CD4-positive, alpha-beta T cell treated with Interleukin-10 for 1 hour (primary cell): Measurements from ENCODE around the gene ANO7.

Experiments
- DNase-seq: peaks from one replicate; pipeline ENCODE4 v3.0.0-alpha.2; 2020

Gene ANO7

GRCh38 chr2:241228860-241229516, 40.5 kb downstream of the ANO7 start:
- DNase-seq: no peak

GRCh38 chr2:241229563-241230401, 41.3 kb downstream of the ANO7 start:
- DNase-seq: no peak

GRCh38 chr2:241230435-241230834, 42.0 kb downstream of the ANO7 start:
- DNase-seq: no peak

GRCh38 chr2:241232736-241233575, 44.5 kb downstream of the ANO7 start:
- DNase-seq: no peak

- no peak for DNase-seq
These were observed 45.8 kb downstream of the ANO7 start for GRCh38 chr2:241234066-241234790.

- DNase-seq: no peak
These were observed 46.7 kb downstream of the ANO7 start for GRCh38 chr2:241234962-241235740.

GRCh38 chr2:241235859-241236593, 47.5 kb downstream of the ANO7 start:
- no peak for DNase-seq

- DNase-seq: no peak
These were observed 48.6 kb downstream of the ANO7 start for GRCh38 chr2:241237047-241237446.

- no peak for DNase-seq
These were observed 49.5 kb downstream of the ANO7 start for GRCh38 chr2:241237949-241238371.

GRCh38 chr2:241238693-241239198, 50.3 kb downstream of the ANO7 start:
- no peak for DNase-seq

GRCh38 chr2:241239552-241240202, 51.2 kb downstream of the ANO7 start:
- DNase-seq: no peak

GRCh38 chr2:241240320-241241004, 52.0 kb downstream of the ANO7 start:
- no peak for DNase-seq

GRCh38 chr2:241241669-241242068, 53.2 kb downstream of the ANO7 start:
- DNase-seq: no peak

GRCh38 chr2:241242306-241242705, 53.8 kb downstream of the ANO7 start:
- no peak for DNase-seq

- DNase-seq: no peak
These were observed 55.9 kb downstream of the ANO7 start for GRCh38 chr2:241244368-241244767.

GRCh38 chr2:241248289-241248688, 59.8 kb downstream of the ANO7 start:
- no peak for DNase-seq

GRCh38 chr2:241248897-241249296, 60.4 kb downstream of the ANO7 start:
- no peak for DNase-seq

GRCh38 chr2:241249654-241250053, 61.2 kb downstream of the ANO7 start:
- DNase-seq: no peak

- DNase-seq: no peak
These were observed 64.5 kb downstream of the ANO7 start for GRCh38 chr2:241252778-241253475.
